Cardiac atrium fibroblast (primary cell): ENCODE measurements around the gene GDPD2. TPM values are rescaled to one million over a fixed set of nuclear protein-coding genes. Genes with fewer than 3 reads are reported as not detected.

Experiments
- total RNA-seq: library from RNA; depleted of rRNA; stranded (reverse); fragments of >200 nt; gene quantifications from 2 replicates; pipeline ENCODE4 v1.2.3, GENCODE V29; 2015

The GDPD2 gene, protein sequence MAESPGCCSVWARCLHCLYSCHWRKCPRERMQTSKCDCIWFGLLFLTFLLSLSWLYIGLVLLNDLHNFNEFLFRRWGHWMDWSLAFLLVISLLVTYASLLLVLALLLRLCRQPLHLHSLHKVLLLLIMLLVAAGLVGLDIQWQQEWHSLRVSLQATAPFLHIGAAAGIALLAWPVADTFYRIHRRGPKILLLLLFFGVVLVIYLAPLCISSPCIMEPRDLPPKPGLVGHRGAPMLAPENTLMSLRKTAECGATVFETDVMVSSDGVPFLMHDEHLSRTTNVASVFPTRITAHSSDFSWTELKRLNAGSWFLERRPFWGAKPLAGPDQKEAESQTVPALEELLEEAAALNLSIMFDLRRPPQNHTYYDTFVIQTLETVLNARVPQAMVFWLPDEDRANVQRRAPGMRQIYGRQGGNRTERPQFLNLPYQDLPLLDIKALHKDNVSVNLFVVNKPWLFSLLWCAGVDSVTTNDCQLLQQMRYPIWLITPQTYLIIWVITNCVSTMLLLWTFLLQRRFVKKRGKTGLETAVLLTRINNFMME
- total RNA-seq: 1.5 TPM in 1 of 2 replicates, not detected in the other

DNA sequence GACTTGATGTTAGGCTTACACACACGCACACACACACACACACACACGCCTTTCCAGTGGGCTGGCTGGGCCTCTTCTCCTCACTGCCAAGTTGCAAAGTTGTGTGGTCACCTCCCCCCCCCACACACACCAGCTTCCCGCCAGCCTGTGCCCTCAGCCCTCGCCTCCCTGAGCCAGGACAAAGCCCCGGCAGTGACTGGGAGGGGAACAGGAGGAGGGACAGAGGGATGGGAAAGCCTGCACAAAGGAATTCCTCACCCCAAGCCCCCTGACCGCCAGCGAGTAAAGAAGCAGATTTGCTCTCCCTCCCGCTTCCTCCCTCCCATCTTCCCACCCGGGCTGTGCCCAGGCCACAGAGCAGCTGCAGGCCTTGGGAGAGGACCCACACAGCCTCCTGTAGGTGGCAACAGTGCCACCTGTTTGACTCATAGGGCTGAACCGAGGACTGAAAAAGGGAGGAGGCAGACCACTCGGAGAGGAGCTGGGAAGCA is at the start of gene GDPD2:
Gene GDPD2 (plus strand): TSS at position 464 of the 491 bp plus-strand sequence. CDS start 1,671 bp downstream, outside the sequence.

DNA sequence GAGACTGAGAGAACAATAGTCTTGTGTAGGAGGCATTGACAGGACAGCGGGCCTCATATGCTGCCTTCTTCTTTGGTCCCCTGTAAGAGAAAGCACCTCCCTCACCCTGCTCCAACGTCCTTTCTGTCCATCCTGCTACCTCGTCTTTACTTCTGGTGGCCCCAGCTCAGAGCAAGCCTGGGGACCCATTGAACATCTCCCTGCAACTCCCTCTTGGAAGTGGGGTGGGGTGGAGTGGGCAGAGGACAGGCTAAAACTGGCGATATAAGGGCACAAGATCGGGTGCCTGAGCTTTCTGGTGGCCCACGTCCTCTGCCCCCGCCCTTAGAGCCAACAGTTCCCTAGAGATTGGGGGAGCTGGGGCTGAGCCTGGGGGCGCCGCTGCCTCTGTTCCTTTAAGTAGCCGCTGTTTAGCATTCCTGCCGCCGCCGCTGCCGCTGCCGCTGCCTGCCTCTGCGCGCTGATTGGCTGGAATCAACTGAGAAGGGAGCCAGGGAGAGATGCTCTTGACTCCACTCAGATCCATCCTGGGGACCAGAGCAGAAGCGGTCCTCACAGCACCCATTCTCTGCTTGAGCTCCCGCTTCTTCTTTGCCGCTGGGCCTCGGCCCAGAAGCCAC is 21.3 kb downstream of the GDPD2 start, which contains the start of gene DLG3:
Gene DLG3 (plus strand): TSS at position 510 of the 620 bp plus-strand sequence. CDS start 367 bp downstream, outside the sequence.

Other genes with a start within 250 kb of the GDPD2 start
- gene DGAT2L6, start 245.8 kb upstream of the GDPD2 start, total RNA-seq: not detected in 2 replicates
- not detected in 2 replicates for gene AWAT1, start 188.7 kb upstream of the GDPD2 start, total RNA-seq
- not detected in 2 replicates for gene P2RY4, start 163.1 kb upstream of the GDPD2 start, total RNA-seq
- not detected in 2 replicates for gene ARR3, start 155.0 kb upstream of the GDPD2 start, total RNA-seq
- not detected in 2 replicates for gene RAB41, start 141.1 kb upstream of the GDPD2 start, total RNA-seq
- 41.3 and 69.0 TPM in 2 replicates for gene PDZD11, start 133.4 kb upstream of the GDPD2 start, total RNA-seq
- 3.2 and 5.0 TPM in 2 replicates for gene KIF4A, start 133.2 kb upstream of the GDPD2 start, total RNA-seq
- 3.4 and 8.5 TPM in 2 replicates for gene DLG3, start 21.5 kb downstream of the GDPD2 start, total RNA-seq